Nephron (organoid): ENCODE measurements around the gene TGFB3.
A peak's percentile ranks its signal among the peaks of the same experiment; 100 is the strongest.

Source experiments
- H3K27ac Mint-ChIP-seq, 3 experiments: 2 replicates each; pipeline ENCODE4 v1.8.0; 2020; ENCODE audit warnings: mixed read lengths in 3 of 3, mild to moderate bottlenecking in 2 of 3, moderate library complexity in 1 of 3
- H3K27me3 Mint-ChIP-seq: 2 replicates; pipeline ENCODE4 v1.8.0; 2021; ENCODE audit warnings: low read depth, mild to moderate bottlenecking, moderate library complexity, mixed read lengths
- H3K36me3 Mint-ChIP-seq: 2 replicates; pipeline ENCODE4 v1.8.0; 2020; ENCODE audit warnings: low read depth, mixed read lengths
- H3K4me1 Mint-ChIP-seq: 2 replicates; pipeline ENCODE4 v1.8.0; 2020; ENCODE audit warnings: mixed read lengths
- H3K4me3 Mint-ChIP-seq, 3 experiments: 2 replicates each; pipeline ENCODE4 v1.8.0; 2020; ENCODE audit warnings: mild to moderate bottlenecking in 3 of 3, mixed read lengths in 3 of 3, moderate library complexity in 2 of 3
- H3K9me3 Mint-ChIP-seq: 2 replicates; pipeline ENCODE4 v1.8.0; 2020; ENCODE audit warnings: mixed read lengths
- CTCF ChIP-seq, 3 experiments: fragments of 200-600 bp; sonication (generic); IDR thresholded peaks; one replicate each; pipeline ENCODE4 v1.5.0; 2021; ENCODE audit warnings: antibody characterized with exemption in 3 of 3; ENCODE audit not compliant: unreplicated experiment in 3 of 3

TGFB3 gene

GRCh38 chr14:75977582-75977943 is 4.2 kb downstream of the TGFB3 start:
- Mint-ChIP-seq H3K36me3 (peaks cover 5% of the 10 kb centered on the region), H3K4me1 (peaks cover 73% of the 10 kb centered on the region), H3K4me3 (peak overlapping the region in 2 of 3 experiments; percentile 16 to 89), H3K27me3 (no peaks in the 10 kb centered on the region), H3K9me3 (no peaks in the 10 kb centered on the region), H3K27ac (peak overlapping the region in 1 of 3 experiments; percentile 91)
- no peak for TF ChIP-seq CTCF (IDR thresholded peaks at IDR 0.05; ENCODE audit: unreplicated experiment in 3 of 3)

GRCh38 chr14:75976826-75977581 is 4.8 kb downstream of the TGFB3 start:
- Mint-ChIP-seq H3K4me1 (peaks cover 79% of the 10 kb centered on the region), H3K36me3 (peaks cover 5% of the 10 kb centered on the region), H3K27ac (peak overlapping the region; percentile 12 to 65 (median 45)), H3K4me3 (peak overlapping the region in 2 of 3 experiments; percentile 16 to 89), H3K9me3 (no peaks in the 10 kb centered on the region), H3K27me3 (no peaks in the 10 kb centered on the region)
- TF ChIP-seq CTCF (IDR thresholded peaks at IDR 0.05; ENCODE audit: unreplicated experiment in 3 of 3) = no peak

GRCh38 chr14:75972801-75973421 is 8.9 kb downstream of the TGFB3 start:
- Mint-ChIP-seq H3K27me3 (no peaks in the 10 kb centered on the region), H3K9me3 (no peaks in the 10 kb centered on the region), H3K27ac (peak overlapping the region; percentile 43 to 70 (median 47)), H3K36me3 (peaks cover 25% of the 10 kb centered on the region), H3K4me1 (peaks cover 59% of the 10 kb centered on the region), H3K4me3 (no peak overlapping the region)
- TF ChIP-seq CTCF (IDR thresholded peaks at IDR 0.05; ENCODE audit: unreplicated experiment in 3 of 3) = no peak

- no peaks in the 10 kb centered on the region for H3K27me3 Mint-ChIP-seq
- no peak overlapping the region for H3K4me3 Mint-ChIP-seq
- peaks cover 45% of the 10 kb centered on the region for H3K4me1 Mint-ChIP-seq
- no peaks in the 10 kb centered on the region for H3K9me3 Mint-ChIP-seq
- no peak for TF ChIP-seq CTCF (IDR thresholded peaks at IDR 0.05; ENCODE audit: unreplicated experiment in 3 of 3)
- no peak overlapping the region for H3K27ac Mint-ChIP-seq
- peaks cover 37% of the 10 kb centered on the region for H3K36me3 Mint-ChIP-seq
These were observed 10.3 kb downstream of the TGFB3 start for GRCh38 chr14:75971509-75971908.

GRCh38 chr14:75970989-75971388 is 10.8 kb downstream of the TGFB3 start:
- no peak for TF ChIP-seq CTCF (IDR thresholded peaks at IDR 0.05; ENCODE audit: unreplicated experiment in 3 of 3)
- peak overlapping the region in 1 of 3 experiments; percentile 22 for H3K27ac Mint-ChIP-seq
- no peak overlapping the region for H3K4me3 Mint-ChIP-seq
- peaks cover 42% of the 10 kb centered on the region for H3K36me3 Mint-ChIP-seq
- no peaks in the 10 kb centered on the region for H3K9me3 Mint-ChIP-seq
- H3K27me3 Mint-ChIP-seq = no peaks in the 10 kb centered on the region
- H3K4me1 Mint-ChIP-seq = peaks cover 42% of the 10 kb centered on the region
